ENCODE results near the gene HGF.

Gene HGF

DNA sequence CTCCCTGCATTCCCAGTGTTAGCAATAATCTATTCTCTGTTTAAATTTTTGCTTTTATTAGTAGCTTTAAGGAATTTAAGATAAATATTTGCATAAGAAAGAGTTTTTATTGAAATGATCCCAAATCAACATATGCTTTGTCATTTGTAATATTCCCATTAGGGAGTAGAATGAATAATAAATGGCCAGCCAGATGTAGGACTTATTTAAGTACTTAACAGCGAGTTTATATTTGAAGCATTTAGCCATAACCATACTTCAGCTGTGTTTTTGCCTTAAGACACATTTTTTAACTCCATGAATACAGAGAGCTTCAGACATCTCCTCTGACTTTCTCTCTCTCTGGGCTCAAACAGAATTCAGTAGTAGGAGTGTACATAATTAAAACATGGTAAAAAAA is 103.6 kb downstream of the HGF start:
- no peak for DNase-seq (ENCODE audit: low read depth)
- TF ChIP-seq, protein P1, sequence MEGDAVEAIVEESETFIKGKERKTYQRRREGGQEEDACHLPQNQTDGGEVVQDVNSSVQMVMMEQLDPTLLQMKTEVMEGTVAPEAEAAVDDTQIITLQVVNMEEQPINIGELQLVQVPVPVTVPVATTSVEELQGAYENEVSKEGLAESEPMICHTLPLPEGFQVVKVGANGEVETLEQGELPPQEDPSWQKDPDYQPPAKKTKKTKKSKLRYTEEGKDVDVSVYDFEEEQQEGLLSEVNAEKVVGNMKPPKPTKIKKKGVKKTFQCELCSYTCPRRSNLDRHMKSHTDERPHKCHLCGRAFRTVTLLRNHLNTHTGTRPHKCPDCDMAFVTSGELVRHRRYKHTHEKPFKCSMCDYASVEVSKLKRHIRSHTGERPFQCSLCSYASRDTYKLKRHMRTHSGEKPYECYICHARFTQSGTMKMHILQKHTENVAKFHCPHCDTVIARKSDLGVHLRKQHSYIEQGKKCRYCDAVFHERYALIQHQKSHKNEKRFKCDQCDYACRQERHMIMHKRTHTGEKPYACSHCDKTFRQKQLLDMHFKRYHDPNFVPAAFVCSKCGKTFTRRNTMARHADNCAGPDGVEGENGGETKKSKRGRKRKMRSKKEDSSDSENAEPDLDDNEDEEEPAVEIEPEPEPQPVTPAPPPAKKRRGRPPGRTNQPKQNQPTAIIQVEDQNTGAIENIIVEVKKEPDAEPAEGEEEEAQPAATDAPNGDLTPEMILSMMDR (IDR thresholded peaks at IDR 0.05; ENCODE audit: control insufficient read depth, insufficient read depth, low read depth, low read length, missing control alignments), result no peak

DNA sequence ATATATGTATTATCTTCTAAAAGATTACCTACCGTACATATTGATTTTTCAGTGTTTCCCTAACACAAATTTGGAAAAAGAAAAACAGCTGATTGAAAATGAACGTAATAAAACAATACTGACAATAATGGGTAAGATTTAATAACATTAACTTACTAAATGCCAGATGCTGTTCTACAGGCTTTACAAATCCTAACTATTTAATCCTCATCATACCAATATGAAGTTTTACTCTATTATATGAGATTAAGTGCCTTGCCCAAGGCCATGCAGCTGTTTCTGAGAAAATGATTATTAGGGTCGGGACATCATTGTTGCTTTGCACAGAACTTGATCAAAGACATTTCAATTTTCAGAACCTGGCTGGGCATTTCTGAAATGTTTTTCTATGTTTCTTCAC is 104.6 kb downstream of the HGF start:
- no peak for DNase-seq (ENCODE audit: low read depth)
- TF ChIP-seq, protein P1 (IDR thresholded peaks at IDR 0.05; ENCODE audit: control insufficient read depth, insufficient read depth, low read depth, low read length, missing control alignments), result no peak
- H3K4me3 ChIP-seq (ENCODE audit: control insufficient read depth, low read depth, low read length), result no peak overlapping the region

More for the DNA sequence above, 103.6 kb downstream of the HGF start:
- H3K4me3 ChIP-seq (ENCODE audit: control insufficient read depth, low read depth, low read length), result no peak overlapping the region

GRCh38 chr7:81664304-81664703 is 105.5 kb downstream of the HGF start:
- no peak for DNase-seq (ENCODE audit: low read depth)
- no peak overlapping the region for H3K4me3 ChIP-seq (ENCODE audit: control insufficient read depth, low read depth, low read length)
- TF ChIP-seq, protein P1 (IDR thresholded peaks at IDR 0.05; ENCODE audit: control insufficient read depth, insufficient read depth, low read depth, low read length, missing control alignments), result no peak

GRCh38 chr7:81662531-81662930 is 107.3 kb downstream of the HGF start:
- no peak overlapping the region for H3K4me3 ChIP-seq (ENCODE audit: control insufficient read depth, low read depth, low read length)
- no peak for DNase-seq (ENCODE audit: low read depth)
- TF ChIP-seq, protein P1 (IDR thresholded peaks at IDR 0.05; ENCODE audit: control insufficient read depth, insufficient read depth, low read depth, low read length, missing control alignments), result no peak

DNA sequence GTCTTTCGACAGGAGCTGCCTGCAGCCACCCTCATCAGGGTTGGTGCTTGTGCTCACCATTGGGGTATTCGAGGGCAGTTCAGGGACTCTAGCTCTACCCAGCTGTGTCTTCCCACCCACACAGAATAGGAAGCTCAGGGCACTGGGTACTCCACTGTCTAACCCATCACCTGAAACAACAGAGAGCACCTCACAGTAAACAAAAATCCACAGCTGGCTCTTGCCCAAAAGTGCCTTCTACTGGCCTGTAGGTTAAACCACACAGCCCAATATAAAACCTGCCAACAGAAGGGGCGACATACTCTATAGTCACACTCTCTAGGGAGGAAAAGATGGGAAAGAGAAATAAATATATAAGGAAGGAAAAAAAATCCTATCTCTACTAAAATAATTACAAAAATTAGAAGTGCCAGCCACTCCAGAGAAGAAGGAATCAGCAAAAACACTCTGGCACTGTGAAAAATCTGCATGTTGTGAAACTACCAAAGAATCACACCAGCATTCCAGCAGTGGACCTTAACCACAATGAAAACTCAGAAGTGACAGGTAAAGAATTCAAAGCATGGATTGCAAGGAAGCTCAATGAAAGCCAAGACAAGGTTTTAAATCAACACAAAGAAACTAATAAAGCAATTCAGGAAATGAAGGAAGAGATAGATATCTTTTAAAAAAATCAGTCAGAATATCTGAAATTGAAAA is 110.0 kb downstream of the HGF start:
- H3K4me3 ChIP-seq (ENCODE audit: control insufficient read depth, low read depth, low read length), result no peak overlapping the region
- TF ChIP-seq, protein P1 (IDR thresholded peaks at IDR 0.05; ENCODE audit: control insufficient read depth, insufficient read depth, low read depth, low read length, missing control alignments), result no peak
- DNase-seq (ENCODE audit: low read depth), result no peak

- no peak overlapping the region for H3K4me3 ChIP-seq (ENCODE audit: control insufficient read depth, low read depth, low read length)
- TF ChIP-seq, protein P1 (IDR thresholded peaks at IDR 0.05; ENCODE audit: control insufficient read depth, insufficient read depth, low read depth, low read length, missing control alignments), result no peak
- DNase-seq (ENCODE audit: low read depth), result no peak
Observed at GRCh38 chr7:81657551-81657950, 112.3 kb downstream of the HGF start.
